Measurements from ENCODE around the gene MRPL51.
A peak's percentile ranks its signal among the peaks of the same experiment; 100 is the strongest.
"Not testable (repeated sequence)": the region's sequence is repeated elsewhere in the genome, so short reads cannot be mapped to it uniquely, and the experiment has no call there.

Gene MRPL51

GRCh38 chr12:6508087-6508486 is 15.0 kb upstream of the MRPL51 start:
- H3K4me1 ChIP-seq (ENCODE audit: control insufficient read depth, insufficient read depth, low read length, unreplicated experiment), result no peaks in the 10 kb centered on the region
- peaks cover 18% of the 10 kb centered on the region; the same call in 1 of the 2 replicates for H3K36me3 ChIP-seq (ENCODE audit: insufficient read depth, low read length)
- H3K79me2 ChIP-seq (ENCODE audit: control insufficient read depth, insufficient read depth, low read length, unreplicated experiment), result peaks cover 30% of the 10 kb centered on the region
- no peak overlapping the region for H3K4me3 ChIP-seq (ENCODE audit: low read depth, low read length)
- peak overlapping the region; percentile 20; the same call in 1 of the 2 replicates for H3K27ac ChIP-seq (ENCODE audit: low read depth, low read length)
- no peak overlapping the region for H2AFZ ChIP-seq (ENCODE audit: low read length, unreplicated experiment)
- H3K27me3 ChIP-seq (ENCODE audit: insufficient read depth, low read length), result no peaks in the 10 kb centered on the region

- Histone ChIP-seq H3K4me3 (ENCODE audit: low read depth, low read length) (no peak overlapping the region), H3K27me3 (ENCODE audit: insufficient read depth, low read length) (no peaks in the 10 kb centered on the region), H3K79me2 (ENCODE audit: control insufficient read depth, insufficient read depth, low read length, unreplicated experiment) (peaks cover 32% of the 10 kb centered on the region), H3K36me3 (ENCODE audit: insufficient read depth, low read length) (peaks cover 14% of the 10 kb centered on the region; the same call in 1 of the 2 replicates), H2AFZ (ENCODE audit: low read length, unreplicated experiment) (no peak overlapping the region), H3K4me1 (ENCODE audit: control insufficient read depth, insufficient read depth, low read length, unreplicated experiment) (no peaks in the 10 kb centered on the region), H3K27ac (ENCODE audit: low read depth, low read length) (peak overlapping the region; percentile 20)
Observed at GRCh38 chr12:6507102-6507998, 14.3 kb upstream of the MRPL51 start.

GRCh38 chr12:6500466-6500865 is 7.4 kb upstream of the MRPL51 start:
- no peak overlapping the region for H2AFZ ChIP-seq (ENCODE audit: low read length, unreplicated experiment)
- H3K27me3 ChIP-seq (ENCODE audit: insufficient read depth, low read length), result no peaks in the 10 kb centered on the region
- H3K36me3 ChIP-seq (ENCODE audit: insufficient read depth, low read length), result peaks cover 15% of the 10 kb centered on the region
- H3K4me1 ChIP-seq (ENCODE audit: control insufficient read depth, insufficient read depth, low read length, unreplicated experiment), result peaks cover 3% of the 10 kb centered on the region
- H3K79me2 ChIP-seq (ENCODE audit: control insufficient read depth, insufficient read depth, low read length, unreplicated experiment), result peaks cover 59% of the 10 kb centered on the region
- no peak overlapping the region for H3K27ac ChIP-seq (ENCODE audit: low read depth, low read length)
- no peak overlapping the region for H3K4me3 ChIP-seq (ENCODE audit: low read depth, low read length)

GRCh38 chr12:6497291-6497690 is 4.2 kb upstream of the MRPL51 start:
- H3K79me2 ChIP-seq (ENCODE audit: control insufficient read depth, insufficient read depth, low read length, unreplicated experiment), result peaks cover 64% of the 10 kb centered on the region
- H2AFZ ChIP-seq (ENCODE audit: low read length, unreplicated experiment); H3K27ac ChIP-seq (ENCODE audit: low read depth, low read length); H3K27me3 ChIP-seq (ENCODE audit: insufficient read depth, low read length); H3K4me3 ChIP-seq (ENCODE audit: low read depth, low read length): not testable (repeated sequence)
- peaks cover 17% of the 10 kb centered on the region for H3K36me3 ChIP-seq (ENCODE audit: insufficient read depth, low read length)
- H3K4me1 ChIP-seq (ENCODE audit: control insufficient read depth, insufficient read depth, low read length, unreplicated experiment), result peaks cover 13% of the 10 kb centered on the region

GRCh38 chr12:6494968-6495367 is 1.9 kb upstream of the MRPL51 start:
- H3K36me3 ChIP-seq (ENCODE audit: insufficient read depth, low read length), result peaks cover 24% of the 10 kb centered on the region
- no peak overlapping the region for H2AFZ ChIP-seq (ENCODE audit: low read length, unreplicated experiment)
- H3K4me3 ChIP-seq (ENCODE audit: low read depth, low read length), result peak overlapping the region; percentile 95
- H3K27ac ChIP-seq (ENCODE audit: low read depth, low read length), result peak overlapping the region; percentile 97
- peaks cover 54% of the 10 kb centered on the region for H3K79me2 ChIP-seq (ENCODE audit: control insufficient read depth, insufficient read depth, low read length, unreplicated experiment)
- H3K27me3 ChIP-seq (ENCODE audit: insufficient read depth, low read length), result no peaks in the 10 kb centered on the region
- H3K4me1 ChIP-seq (ENCODE audit: control insufficient read depth, insufficient read depth, low read length, unreplicated experiment), result peaks cover 20% of the 10 kb centered on the region

GRCh38 chr12:6494258-6494743 is 1.2 kb upstream of the MRPL51 start:
- Histone ChIP-seq H3K79me2 (ENCODE audit: control insufficient read depth, insufficient read depth, low read length, unreplicated experiment) (peaks cover 50% of the 10 kb centered on the region), H3K27me3 (ENCODE audit: insufficient read depth, low read length) (no peaks in the 10 kb centered on the region), H2AFZ (ENCODE audit: low read length, unreplicated experiment) (no peak overlapping the region), H3K36me3 (ENCODE audit: insufficient read depth, low read length) (peaks cover 21% of the 10 kb centered on the region), H3K27ac (ENCODE audit: low read depth, low read length) (peak overlapping the region; percentile 97), H3K4me1 (ENCODE audit: control insufficient read depth, insufficient read depth, low read length, unreplicated experiment) (peaks cover 20% of the 10 kb centered on the region), H3K4me3 (ENCODE audit: low read depth, low read length) (peak overlapping the region; percentile 95)

GRCh38 chr12:6493497-6494257 is 615 bp upstream of the MRPL51 start, which contains the start of gene NCAPD2:
Gene NCAPD2, plus strand, starts transcription at chr12:6494102. Its CDS starts 997 bp downstream, at chr12:6495099.
- Histone ChIP-seq H2AFZ (ENCODE audit: low read length, unreplicated experiment) (peak within 1 kb of the TSS; percentile 98), H3K4me3 (ENCODE audit: low read depth, low read length) (peak within 1 kb of the TSS; percentile 95), H3K4me1 (ENCODE audit: control insufficient read depth, insufficient read depth, low read length, unreplicated experiment) (peaks cover 20% of the 10 kb centered on the region), H3K79me2 (ENCODE audit: control insufficient read depth, insufficient read depth, low read length, unreplicated experiment) (peaks cover 50% of the 10 kb centered on the region), H3K36me3 (ENCODE audit: insufficient read depth, low read length) (peaks cover 21% of the 10 kb centered on the region), H3K27ac (ENCODE audit: low read depth, low read length) (peak within 1 kb of the TSS; percentile 97), H3K27me3 (ENCODE audit: insufficient read depth, low read length) (no peaks in the 10 kb centered on the region)

- H2AFZ ChIP-seq (ENCODE audit: low read length, unreplicated experiment); H3K4me3 ChIP-seq (ENCODE audit: low read depth, low read length); H3K27me3 ChIP-seq (ENCODE audit: insufficient read depth, low read length); H3K27ac ChIP-seq (ENCODE audit: low read depth, low read length): not testable (repeated sequence)
- H3K4me1 ChIP-seq (ENCODE audit: control insufficient read depth, insufficient read depth, low read length, unreplicated experiment), result peaks cover 19% of the 10 kb centered on the region
- H3K79me2 ChIP-seq (ENCODE audit: control insufficient read depth, insufficient read depth, low read length, unreplicated experiment), result peaks cover 28% of the 10 kb centered on the region
- peaks cover 14% of the 10 kb centered on the region for H3K36me3 ChIP-seq (ENCODE audit: insufficient read depth, low read length)
Observed at GRCh38 chr12:6490673-6491072, 2.4 kb downstream of the MRPL51 start.

- Histone ChIP-seq H3K79me2 (ENCODE audit: control insufficient read depth, insufficient read depth, low read length, unreplicated experiment) (peaks cover 15% of the 10 kb centered on the region), H3K36me3 (ENCODE audit: insufficient read depth, low read length) (peaks cover 8% of the 10 kb centered on the region), H3K27ac (ENCODE audit: low read depth, low read length) (no peak overlapping the region), H3K27me3 (ENCODE audit: insufficient read depth, low read length) (no peaks in the 10 kb centered on the region), H3K4me1 (ENCODE audit: control insufficient read depth, insufficient read depth, low read length, unreplicated experiment) (peaks cover 8% of the 10 kb centered on the region), H3K4me3 (ENCODE audit: low read depth, low read length) (no peak overlapping the region), H2AFZ (ENCODE audit: low read length, unreplicated experiment) (no peak overlapping the region)
Observed at GRCh38 chr12:6489449-6489848, 3.6 kb downstream of the MRPL51 start.

- Histone ChIP-seq H2AFZ (ENCODE audit: low read length, unreplicated experiment) (no peak overlapping the region), H3K4me1 (ENCODE audit: control insufficient read depth, insufficient read depth, low read length, unreplicated experiment) (peaks cover 8% of the 10 kb centered on the region), H3K79me2 (ENCODE audit: control insufficient read depth, insufficient read depth, low read length, unreplicated experiment) (peaks cover 14% of the 10 kb centered on the region), H3K36me3 (ENCODE audit: insufficient read depth, low read length) (peaks cover 8% of the 10 kb centered on the region), H3K27ac (ENCODE audit: low read depth, low read length) (no peak overlapping the region), H3K27me3 (ENCODE audit: insufficient read depth, low read length) (no peaks in the 10 kb centered on the region), H3K4me3 (ENCODE audit: low read depth, low read length) (no peak overlapping the region)
Observed at GRCh38 chr12:6488240-6488639, 4.8 kb downstream of the MRPL51 start.
